SIG-M5 treated with dmso at 0.1 percent for 504 hours (cell line): ENCODE data around the gene ZYG11B.
"Not testable (repeated sequence)": the region's sequence is repeated elsewhere in the genome, so short reads cannot be mapped to it uniquely, and the experiment has no call there.

Experiments
- DNase-seq: peaks from one replicate; lab custom pipeline; 2025; ENCODE audit not compliant: unreplicated experiment; lab: John Stamatoyannopoulos, UW

ZYG11B gene

DNA sequence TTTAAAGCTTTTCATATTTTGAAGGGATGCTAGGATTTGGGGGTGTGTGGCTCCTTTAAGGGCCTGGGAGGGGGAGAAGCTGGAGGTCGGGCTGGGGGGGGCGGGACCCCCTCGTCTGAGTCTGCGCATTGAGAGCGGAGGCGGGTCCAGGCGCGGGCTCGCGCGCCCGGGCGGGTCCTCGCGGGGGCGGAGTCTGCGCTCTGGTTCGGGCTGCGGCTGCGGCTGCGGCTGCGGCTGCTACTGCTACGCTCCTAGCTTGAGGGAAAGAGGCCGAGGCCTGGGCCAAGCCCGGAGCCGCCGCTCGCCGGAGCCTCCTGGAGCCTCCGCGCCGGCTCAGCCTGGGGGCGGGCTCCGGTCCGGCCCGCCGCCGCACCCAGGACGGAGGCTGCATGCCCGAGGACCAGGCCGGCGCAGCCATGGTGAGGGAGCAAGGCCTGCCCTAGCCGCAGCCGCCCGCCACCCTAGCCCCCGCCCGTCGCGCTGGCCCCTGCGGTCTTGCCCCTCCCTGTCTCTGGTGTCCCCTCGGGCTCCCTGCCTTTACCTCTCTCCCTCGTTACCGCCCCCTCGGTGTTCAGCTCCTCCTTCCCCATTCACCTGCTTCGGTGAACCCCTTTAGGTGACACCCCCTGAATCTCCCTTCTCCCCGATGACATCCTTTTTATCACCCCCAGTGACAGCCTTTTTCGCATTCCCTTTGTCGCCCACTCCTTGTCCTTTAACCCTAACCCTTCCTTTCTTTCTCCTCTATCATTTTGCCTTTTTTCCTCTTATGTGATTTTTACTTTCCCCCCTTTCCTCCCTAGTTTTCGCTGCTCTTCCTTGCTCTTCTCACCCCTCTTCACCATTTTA lies at the start of gene ZYG11B:
Gene ZYG11B, plus strand, starts transcription at position 189 of the 849 bp plus-strand sequence. Its CDS starts 201 bp downstream, at position 390.
- peak; percentile 75 for DNase-seq

DNA sequence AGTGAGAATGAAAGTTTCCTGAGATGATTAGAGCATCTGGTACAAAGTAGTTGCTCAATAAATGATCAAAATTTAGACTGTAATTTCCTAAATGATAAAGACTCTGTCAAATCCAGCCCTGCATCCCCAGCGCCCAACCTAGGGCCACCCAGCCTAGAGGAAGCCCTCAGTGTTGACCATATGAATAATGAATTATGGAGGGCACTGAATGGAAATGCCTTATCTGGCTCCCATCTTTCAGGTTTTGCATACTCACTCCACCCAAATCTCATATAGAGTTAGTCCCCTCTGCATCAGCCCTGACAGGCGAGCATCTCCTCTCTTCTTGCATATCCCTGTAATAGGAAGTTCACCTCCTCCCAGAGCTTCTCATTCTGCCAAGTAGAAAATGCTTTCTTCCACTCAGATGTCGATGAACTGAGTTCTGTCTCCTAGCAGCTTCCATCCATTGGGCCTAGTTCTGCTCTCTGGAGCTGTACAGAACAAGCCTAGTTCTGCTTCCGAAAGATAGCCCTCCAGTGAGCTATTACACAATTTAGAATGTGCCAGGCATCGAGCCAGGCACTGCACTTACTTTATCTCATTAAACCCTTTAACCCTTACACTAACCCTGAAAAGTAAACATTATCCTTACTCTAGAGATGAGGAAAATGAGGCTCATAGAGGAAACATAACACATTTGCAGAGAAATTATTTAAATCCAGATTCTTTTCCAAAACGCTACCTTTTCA lies 49.0 kb upstream of the ZYG11B start:
- DNase-seq, result no peak

DNA sequence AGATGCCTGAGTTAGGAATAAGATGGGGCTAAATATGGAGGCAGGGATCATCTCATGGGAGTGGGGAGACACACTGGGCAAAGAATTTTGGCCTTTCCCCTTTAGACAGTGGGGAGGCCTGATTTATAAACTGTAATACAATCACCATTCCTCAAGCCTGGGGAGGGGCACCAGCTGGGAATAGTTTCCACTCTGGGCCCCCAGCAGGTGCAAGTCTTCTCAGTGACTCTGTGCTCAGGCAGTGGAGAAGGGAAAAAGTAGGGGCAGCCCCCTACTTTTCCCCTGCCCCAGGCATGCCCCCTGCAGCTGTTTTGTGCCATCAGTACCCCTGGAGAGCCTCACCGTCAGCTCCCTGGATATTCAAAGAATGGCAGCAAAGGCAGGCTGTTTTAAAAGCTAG lies 47.2 kb upstream of the ZYG11B start:
- DNase-seq, result no peak

DNA sequence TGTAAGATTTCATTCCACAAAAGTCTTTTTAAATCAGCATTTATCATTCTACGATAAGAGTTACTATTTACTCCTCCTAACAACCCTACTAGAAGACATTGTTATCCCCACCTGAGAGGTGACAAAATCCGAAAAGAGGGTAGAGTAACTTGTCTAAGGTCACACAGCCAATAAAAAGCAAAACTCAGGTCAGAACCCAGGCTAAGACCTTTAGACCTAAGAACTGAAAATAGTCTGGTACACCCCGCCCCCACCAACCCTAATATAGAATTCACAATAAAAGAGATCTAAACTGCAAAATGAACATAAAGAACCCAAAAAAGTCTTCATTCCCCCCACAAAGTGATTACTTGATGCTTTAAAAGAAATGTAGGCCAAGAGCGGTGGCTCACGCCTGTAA lies 46.8 kb upstream of the ZYG11B start:
- DNase-seq, result no peak

DNA sequence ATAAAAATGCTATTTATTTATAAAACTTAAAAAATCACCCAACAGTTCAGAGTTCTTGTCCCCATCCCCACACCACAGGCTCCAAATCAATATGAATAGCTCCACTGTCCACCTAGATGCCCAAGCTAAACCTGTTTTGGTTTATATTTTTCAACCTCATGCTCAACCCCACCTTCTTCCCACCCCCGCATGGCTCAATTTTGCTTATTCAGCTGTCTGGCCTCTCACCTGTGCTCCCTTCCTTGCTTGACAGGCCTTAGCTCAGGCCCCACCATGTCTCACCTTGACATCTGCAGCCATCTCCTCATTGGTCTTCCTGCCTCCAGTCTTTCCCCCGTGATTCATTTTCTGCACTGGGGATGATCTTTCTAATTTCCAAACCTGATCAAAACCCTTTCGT lies 45.9 kb upstream of the ZYG11B start:
- no peak for DNase-seq

DNA sequence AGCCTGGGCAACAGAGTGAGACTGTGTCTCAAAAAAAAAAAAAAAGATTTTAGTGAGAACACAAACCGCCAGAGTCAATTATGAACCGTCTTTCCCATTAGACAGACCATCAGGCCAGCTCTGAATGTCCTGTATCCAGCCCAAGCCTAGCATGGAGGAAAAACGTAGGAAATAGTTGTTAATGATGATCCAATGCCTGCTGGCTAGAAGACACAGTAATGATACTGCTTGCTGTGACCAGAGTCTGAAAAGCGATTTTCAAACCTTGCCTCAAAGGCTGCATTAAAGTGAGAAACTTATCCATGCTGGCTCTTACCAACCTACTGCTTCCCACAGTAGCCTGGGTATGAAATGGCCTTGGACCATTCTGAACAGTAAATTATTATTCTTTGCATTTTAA lies 45.1 kb upstream of the ZYG11B start:
- DNase-seq, result no peak

DNA sequence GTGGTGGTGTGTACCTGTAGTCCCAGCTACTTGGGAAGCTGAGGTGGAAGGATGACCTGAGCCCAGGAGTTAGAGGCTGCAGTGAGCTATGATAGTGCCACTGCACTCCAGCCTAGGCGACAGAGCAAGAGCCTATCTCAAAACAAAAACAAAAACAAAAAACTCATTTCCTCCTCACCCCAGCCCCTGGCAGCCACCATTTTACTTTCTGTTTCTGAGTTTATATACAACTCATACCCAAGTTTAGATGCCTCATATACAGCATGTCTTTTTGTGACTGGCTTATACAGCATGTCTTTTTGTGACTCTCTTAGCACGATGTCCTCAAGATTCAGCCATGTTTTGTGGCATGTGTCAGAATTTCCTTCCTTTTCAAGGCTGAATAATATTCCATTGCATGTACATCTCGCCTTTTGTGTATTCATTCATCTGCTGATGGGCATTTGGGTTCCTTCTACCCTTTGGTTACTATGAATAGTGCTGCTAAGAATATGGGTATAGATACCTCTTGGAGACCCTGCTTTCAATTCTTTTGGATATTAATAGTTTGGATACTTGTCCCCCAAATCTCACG lies 42.8 kb upstream of the ZYG11B start:
- no peak for DNase-seq

DNA sequence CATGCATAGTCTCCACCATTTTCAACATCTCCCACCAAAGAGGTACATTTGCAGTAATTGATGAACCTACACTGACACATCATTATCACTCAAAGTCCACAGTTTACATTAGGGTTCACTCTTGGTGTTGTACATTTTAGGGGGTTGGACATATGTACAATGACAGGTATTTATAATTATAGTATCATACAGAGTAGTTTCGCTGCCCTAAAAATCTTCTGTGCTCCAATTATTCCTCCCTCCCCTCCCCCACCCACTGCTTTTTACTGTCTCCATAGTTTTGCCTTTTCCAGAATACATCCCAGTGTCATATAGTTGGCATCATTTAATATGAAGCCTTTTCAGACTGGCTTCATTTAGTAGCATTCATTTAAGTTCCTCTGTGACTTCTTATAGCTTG lies 41.7 kb upstream of the ZYG11B start:
- no peak for DNase-seq

DNA sequence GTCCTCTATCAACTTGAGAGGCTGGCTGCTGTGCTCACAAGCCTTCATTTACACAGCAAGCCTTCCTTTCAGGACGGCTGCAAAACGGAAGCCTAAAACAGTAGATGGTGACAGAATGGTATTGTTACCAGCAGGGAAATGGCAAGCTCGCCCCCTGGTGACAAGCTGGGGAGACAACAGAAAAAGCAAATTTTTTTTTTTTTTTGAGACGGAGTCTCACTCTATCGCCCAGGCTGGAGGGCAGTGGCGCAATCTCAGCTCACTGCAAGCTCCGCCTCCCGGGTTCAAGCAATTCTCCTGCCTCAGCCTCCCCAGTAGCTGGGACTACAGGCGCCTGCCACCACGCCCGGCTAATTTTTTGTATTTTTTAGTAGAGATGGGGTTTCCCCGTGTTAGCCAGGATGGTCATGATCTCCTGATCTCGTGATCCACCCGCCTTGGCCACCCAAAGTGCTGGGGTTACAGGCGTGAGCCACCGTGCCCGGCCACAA lies 39.9 kb upstream of the ZYG11B start:
- DNase-seq, result peak; percentile 78

DNA sequence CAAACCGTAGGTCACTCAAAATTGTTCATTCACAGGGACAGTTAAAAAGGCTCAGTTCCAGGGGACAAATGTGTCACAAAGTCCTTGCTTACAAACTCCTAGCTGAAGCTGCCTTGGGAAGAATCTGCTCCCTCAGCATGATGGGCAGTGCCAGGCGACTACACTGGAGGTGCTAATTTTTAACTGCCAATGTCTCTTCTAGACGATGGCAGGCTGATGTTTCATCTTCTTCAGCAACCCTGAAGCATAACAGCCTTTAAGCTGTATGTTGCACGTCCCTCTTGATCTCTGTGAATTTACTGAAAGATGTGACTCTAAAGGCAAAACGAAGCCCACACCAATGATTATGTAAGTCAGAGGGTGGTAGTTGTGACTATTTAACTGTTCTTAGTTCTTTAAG lies 39.4 kb upstream of the ZYG11B start:
- DNase-seq, result no peak

DNA sequence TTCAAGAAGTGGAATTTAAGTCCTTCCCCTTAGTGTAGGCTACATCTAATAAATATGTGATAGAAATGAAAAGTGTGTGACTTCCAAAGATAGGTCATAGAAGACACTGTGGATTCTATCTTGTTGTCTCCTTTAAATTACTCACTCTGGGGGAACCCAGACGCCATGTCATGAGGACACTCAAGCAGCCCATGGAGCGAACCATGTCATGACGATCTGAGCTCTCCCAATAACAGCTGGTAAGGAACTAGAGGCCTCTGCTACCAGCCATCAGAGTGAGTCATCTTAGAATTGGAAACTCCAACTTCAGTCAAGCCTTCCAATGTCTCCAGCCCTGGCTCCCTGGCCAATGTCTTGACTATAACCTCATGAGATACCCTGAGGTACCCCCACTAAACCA lies 34.4 kb upstream of the ZYG11B start:
- DNase-seq, result no peak

DNA sequence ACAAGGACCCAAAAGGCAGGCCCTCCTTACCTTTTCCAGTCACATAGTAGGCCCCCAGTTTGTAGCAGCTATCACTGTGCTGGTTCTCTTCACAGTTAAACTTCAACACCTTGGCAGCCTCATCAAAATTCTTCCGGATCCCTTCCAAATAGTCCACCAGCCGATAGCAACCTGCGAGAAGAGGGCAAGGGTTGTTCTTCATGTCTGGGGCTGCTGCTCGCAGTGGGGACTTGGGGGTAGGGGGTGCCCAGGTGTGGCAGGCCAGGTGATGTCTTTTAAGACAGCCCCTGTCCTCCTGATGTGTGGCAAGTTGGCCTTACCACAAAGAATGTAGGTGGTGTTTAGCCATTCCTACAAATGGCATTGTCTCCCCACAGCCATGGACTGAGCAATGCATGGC lies 33.6 kb upstream of the ZYG11B start:
- DNase-seq, result no peak

DNA sequence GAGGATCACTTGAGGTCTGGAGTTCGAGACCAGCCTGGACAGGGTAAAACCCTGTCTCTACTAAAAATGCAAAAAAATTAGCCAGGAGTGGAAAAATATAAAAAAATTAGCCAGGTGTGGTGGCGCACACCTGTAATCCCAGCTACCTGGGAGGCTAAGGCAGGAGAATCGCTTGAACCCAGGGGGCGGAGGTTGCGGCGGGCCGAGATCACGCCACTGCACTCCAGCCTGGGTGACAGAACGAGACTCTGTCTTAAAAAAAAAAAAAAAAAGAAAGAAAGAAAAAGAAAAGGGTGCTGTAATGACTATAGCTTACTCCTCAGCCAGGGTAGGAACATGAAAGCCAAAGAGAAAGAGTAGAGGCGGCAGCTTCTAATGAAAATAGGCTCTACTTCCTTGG lies 32.9 kb upstream of the ZYG11B start:
- DNase-seq, result not testable (repeated sequence)

DNA sequence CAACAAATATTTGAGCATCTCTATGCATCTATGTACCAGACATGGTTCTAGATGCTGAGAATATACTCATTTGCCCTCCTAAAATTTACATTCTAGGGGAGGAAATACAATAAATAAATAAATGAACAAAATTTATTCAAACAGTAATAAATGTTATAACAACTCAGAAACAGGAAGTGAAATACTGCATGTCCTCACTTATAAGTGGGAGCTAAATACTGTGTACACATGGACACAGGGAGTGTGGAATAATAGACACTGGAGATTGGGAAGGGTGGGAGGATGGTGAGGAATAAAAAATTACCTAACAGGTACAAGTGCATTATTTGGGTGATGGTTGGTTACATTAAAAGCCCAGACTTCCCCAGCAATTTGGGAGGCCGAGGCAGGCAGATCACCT lies 32.4 kb upstream of the ZYG11B start:
- DNase-seq, result no peak

DNA sequence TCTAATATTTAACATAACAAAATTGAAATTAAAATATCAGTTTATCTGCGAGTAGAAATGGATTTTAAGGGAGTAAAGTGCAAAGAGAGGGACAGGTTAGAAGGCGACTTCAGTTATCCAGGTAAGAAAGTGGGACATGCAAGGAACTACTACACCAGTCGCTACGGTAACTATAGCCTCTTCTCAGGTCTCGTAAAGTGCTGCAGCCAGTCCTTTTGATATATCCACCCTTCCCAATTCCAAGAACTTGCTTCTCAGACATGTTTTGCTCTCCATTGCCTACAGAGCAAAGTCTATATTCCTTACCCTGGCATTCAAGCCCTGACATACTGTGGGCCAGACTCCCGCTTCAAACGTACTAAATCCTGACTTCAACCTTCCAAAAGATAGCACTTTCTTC lies 30.6 kb upstream of the ZYG11B start:
- no peak for DNase-seq

DNA sequence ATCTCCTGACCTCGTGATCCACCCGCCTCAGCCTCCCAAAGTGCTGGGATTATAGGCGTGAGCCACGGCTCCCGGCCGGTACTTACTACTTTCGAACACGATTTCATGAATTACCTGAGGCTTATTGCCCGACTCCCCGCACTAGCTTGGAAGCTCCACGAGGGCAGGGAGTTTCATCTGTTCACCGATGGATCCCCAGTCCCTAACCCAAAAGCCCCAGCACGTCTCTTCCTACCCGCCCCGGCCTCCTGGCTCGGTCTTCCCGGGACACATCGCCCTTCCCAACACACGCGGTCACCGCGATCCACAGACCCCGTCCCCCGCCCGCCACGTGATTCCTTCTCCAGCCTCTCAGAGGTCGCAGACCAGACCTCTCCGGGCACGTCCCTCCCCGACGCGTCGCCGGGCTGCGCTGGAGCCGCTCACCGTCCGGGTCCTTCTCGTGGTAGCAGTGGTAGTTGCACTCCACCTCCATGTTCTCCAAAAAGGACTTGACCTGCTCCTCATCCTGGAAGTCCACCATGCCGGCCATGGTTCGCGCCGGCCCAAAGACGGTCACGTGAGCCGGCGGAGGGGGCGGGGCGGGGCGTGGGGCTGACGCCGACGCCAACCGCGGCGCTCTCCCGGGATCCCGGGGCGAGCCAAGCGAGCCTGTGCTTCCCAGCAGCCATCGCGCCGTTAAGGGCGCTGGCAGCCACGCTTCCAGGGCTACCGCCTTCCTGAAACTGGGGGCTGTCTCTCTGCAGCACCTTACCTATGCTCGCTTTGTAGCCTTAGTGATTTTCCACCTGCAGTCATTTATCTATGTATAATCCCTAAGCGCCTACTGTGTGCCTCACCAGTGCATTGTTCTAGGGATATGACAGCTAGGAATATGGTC lies 28.2 kb upstream of the ZYG11B start, which contains the start of gene COA7:
Gene COA7, minus strand, starts transcription at position 553 of the 880 bp plus-strand sequence. Its CDS starts 21 bp downstream, at position 532.
- peak; percentile 63 for DNase-seq

DNA sequence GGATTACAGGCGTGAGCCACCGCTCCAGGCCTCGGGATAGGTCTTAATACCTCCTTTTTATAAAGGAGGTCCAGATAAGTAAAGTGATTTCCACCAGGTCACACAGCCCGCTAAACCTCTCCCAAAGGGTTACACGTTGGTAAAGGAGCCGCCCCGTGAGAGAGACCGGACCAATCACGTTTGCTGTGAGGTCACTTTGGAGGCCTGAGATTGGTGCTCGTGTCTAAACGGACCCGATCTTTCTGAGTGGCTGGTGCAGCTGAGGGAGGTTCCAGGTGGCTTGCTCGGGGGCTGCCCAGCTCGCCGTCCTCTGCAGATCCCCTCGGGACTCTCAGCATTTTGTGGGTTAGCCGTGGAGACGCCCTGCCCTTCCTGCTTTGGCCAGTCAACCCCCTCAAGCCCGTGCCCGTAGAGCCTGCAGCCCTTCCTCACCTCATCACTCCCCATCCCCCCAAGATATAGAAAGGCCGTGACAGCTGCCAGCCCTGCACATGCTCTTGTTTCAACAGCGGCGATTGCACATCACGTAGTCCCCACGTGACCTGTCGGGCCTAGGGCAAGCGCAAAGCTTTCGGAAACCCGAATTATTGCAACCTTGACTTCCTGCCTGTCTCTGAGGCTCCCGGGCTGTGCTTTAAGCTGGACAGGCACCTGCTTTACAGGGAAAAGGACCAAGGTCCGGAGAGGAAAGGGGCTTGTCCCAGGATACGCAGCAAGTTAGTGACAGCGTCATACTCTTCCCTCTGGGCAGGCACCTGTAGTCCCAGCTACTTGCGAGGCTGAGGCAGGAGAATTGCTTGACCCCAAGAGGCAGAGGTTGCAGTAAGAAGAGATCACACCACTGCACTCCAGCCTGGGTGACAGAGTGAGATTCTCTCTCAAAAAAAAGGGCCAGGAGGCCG lies 23.1 kb upstream of the ZYG11B start:
- peak; percentile 90 for DNase-seq

DNA sequence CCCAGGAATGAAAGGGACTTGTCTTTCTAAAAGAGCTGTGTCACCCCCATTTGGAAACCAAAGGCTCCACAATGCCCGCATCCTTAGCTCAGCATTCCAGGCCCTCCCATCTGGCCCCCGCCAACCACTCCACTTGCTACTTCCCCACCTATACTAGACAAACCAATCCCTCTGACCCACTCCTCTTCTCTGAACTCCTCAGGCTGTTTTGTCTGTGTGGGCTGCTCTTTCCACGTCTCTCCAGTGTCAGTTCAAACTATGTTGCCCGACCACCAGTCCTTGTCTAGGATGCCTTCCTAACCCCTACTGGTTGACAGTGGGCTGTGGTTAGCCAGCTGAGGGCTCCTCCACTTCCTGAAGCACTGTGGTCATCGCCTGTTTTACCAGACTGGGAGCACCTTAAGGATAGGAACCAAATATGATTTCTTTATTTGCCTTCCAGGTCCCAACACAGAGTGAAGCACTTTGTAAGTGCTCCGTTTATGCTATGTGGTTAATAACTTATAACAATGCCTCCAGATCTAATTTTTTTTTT lies 20.1 kb upstream of the ZYG11B start:
- DNase-seq, result no peak
